ENCODE measurements around the gene EVA1C.

- TF ChIP-seq CTCF (conservative IDR thresholded peaks at IDR 0.05; ENCODE audit: low read length) (no peak), EZH2phosphoT487 (IDR thresholded peaks at IDR 0.05; ENCODE audit: borderline replicate concordance) (no peak)
Observed at GRCh38 chr21:32391755-32392154, 20.8 kb upstream of the EVA1C start.
